WI38 (cell line): ENCODE measurements around the gene KRTAP20-2.

ENCODE experiments used
- H3K4me3 ChIP-seq: 2 replicates; pipeline ENCODE4 v1.5.1; 2011; ENCODE audit warnings: low read depth, mild to moderate bottlenecking, control low read depth, low read length
- CTCF ChIP-seq: IDR thresholded peaks from 2 replicates; pipeline ENCODE4 v1.5.1; 2012; ENCODE audit warnings: low read depth, mild to moderate bottlenecking, control low read depth, low read length

Gene KRTAP20-2

DNA sequence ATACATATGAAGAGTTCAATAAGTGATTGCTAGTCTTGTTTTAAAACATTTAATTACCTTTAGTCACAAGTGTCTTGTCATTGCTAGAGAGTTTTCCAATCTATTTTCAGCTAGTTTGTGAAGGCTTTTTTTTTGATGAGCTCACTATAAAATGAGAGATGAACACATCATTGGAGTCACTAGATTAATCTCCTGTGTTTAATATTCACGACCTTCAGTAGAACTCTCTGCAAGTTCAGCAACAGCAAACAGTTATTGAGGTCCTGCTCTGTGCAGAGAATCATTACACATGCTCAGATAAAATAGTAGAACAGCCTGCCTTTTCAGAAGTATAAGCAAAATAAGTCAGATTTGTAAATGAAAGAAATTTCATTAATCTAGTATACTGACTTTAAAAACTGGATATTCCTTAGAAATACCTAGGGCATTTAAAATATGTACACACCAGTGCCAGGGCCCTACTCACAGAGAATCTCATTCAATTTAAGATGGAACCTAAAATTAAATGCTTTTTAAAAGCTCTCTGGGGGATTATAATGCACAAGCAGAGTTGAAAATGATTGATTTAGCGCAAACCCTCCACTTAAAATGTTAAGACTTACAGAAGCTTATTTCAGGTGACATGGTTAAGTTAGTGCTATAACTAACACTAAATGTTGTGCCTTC, 38.1 kb downstream of the KRTAP20-2 start:
- no peak for TF ChIP-seq CTCF
- no peak overlapping the region for H3K4me3 ChIP-seq

GRCh38 chr21:30674312-30674711, 39.3 kb downstream of the KRTAP20-2 start:
- no peak overlapping the region for H3K4me3 ChIP-seq
- no peak for TF ChIP-seq CTCF

GRCh38 chr21:30676737-30677136, 41.7 kb downstream of the KRTAP20-2 start:
- H3K4me3 ChIP-seq, result no peak overlapping the region
- no peak for TF ChIP-seq CTCF

- no peak for TF ChIP-seq CTCF
- no peak overlapping the region for H3K4me3 ChIP-seq
Measured at GRCh38 chr21:30680586-30680985, 45.6 kb downstream of the KRTAP20-2 start.

GRCh38 chr21:30684506-30684905, 49.5 kb downstream of the KRTAP20-2 start:
- no peak for TF ChIP-seq CTCF
- H3K4me3 ChIP-seq, result no peak overlapping the region
